HG02642 (cell line): Measurements from ENCODE around the gene SC5D.

Experiments used
- ATAC-seq: cut with Tn5 transposase; IDR thresholded peaks from one replicate; pipeline ENCODE4 v1.9.1; 2021; ENCODE audit warnings: mild to moderate bottlenecking; ENCODE audit not compliant: unreplicated experiment, poor library complexity

Gene SC5D

DNA sequence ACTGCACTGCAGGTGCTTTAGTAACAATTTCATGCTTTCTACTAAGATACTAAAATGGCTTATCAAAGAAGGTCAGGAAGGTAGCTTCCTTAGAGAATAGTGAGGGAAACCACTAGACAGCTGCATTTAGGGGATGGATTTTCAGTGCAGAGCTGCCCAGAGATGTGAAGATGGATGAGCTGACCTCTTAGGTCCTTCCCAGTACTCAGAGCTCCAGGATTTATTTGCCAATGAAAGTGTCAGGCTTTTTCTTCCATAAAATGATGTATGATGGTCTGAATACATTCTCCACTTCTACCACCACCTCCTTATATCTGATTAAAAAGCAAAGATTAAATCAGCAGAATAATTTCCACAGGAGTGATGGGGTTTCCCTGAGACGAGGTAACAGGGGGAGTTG, 35.0 kb downstream of the SC5D start:
- ATAC-seq: no peak

DNA sequence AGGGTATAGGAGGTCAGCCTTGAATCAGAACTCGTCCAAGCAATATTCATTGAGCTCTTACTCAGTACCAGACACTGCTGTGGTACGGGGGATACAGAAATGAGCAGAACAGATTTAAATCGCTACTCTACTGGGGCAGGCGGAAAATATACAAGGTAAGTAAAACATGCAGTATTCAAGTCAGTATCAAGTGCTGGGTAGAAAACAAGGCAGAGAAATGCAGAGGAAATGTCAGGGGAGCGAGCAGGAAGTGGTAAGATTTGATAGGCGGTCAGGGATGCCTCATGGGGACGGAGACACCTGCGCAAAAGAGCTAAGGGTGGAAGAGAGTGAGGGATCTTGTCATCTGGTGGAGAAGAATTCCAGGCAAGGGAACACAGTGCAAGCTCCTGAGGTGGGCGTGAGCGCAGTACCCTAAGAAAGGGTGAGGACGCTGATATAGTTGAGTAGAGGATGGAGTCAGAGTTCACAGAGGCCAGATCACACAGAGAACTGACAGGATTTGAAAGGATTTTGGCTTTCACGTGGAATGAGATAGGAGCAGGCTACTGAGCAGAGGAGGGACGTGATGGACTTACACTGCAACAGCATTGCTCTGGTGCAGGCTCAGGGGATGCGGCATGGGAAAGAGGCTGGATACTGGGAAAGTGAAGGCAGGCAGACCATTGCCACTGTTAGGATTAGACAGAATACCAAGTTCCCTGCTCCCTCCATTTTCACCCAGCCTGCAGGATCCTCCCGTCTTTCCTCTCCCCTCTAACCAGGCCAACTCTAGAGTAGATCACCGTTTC, 35.8 kb downstream of the SC5D start:
- ATAC-seq: no peak

DNA sequence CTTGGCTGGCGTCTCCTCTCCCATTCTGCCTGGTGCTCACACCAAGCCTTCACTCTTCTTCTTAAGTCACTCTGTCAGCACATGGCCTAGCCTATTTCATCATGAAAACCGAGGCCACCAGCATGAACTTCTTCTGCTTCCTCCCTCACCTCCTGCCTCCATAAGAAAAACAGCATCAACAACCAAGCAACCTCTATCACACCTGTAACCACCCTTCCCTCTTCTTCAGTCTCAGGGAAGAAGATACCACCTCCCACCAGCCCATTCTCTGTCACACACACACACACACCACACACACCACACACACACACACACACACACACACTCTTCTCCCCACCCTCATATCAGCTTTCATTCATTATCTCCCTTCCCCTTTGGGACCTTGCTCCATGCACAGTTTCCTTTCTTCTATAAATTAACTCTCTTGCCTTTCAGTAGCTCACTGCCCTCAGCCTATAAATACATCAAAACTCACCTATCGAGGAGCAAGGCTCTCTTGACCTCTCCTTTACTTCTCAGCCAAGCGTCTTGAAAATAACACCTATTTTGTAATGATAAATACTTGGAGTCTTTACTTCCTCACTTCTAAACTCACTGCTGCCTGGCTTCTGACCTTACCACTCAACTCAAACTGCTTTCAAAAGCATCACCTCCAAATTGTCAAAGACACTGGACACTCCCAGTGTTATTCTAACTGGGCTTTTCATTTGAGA, 36.6 kb downstream of the SC5D start:
- ATAC-seq: no peak

DNA sequence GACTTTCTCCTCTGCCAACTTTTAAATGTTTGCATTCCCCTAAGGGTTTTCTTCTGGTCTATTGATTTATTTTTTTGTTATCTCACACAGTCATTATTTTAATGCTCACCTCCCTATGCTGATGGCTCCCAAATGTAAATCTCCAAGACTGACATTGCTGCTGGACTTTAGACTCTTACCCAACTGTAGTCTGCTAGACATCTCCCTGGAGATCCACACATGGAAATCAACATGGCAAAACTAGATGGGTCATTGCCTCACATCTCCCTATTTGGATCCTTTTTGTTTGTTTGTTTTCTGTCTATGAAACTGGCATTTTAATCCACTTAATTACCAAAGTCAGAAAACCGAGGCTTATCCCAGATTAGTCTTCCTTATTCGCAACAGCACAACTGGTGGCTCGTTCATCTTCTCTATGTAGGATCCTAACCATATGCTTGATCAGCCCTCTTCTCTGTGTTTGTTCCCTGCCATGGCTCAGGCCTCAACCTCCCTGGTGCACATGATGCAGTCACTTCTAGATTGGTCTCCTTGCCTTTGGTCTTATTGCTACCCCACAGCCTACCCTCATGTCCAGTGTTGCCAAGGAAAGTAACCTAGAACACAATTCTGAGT, 37.3 kb downstream of the SC5D start:
- ATAC-seq: no peak

DNA sequence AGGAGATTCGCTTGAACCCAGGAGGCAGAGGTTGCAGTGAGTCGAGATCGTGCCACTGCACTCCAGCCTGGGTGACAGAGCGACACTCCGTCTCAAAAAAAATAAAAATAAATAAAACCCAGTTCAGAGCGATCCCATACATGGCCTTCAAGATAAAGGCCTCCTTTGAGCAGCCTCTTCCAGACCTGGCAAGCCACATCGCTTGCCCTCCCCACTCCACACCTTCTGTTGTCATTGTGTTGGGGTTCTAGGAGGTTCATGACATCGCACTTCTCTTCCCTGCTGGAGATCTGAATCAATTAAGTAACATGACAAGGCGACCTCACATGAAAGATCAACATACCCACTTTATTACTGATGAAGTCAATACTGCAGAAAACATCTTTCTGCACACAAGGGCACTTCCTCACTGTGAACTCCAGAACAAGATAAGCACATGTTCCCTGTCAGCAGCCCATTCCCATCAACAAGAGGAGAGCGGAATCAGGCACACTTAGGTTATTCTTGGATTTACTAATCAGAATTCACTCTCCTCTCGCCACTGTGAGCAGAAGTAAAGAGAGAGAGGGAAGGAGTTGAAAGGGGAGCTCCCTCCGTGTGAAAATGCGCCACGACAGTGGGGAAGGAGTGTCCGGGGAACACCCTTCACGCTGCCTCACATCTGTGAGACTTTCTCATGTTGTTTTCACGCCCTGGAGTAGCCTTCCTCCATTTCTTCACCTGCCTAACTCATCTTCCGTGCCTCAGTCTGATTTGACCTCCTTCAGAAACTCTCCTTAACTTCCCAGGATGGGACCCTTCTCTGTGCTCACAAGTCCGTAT, 38.3 kb downstream of the SC5D start:
- no peak for ATAC-seq

DNA sequence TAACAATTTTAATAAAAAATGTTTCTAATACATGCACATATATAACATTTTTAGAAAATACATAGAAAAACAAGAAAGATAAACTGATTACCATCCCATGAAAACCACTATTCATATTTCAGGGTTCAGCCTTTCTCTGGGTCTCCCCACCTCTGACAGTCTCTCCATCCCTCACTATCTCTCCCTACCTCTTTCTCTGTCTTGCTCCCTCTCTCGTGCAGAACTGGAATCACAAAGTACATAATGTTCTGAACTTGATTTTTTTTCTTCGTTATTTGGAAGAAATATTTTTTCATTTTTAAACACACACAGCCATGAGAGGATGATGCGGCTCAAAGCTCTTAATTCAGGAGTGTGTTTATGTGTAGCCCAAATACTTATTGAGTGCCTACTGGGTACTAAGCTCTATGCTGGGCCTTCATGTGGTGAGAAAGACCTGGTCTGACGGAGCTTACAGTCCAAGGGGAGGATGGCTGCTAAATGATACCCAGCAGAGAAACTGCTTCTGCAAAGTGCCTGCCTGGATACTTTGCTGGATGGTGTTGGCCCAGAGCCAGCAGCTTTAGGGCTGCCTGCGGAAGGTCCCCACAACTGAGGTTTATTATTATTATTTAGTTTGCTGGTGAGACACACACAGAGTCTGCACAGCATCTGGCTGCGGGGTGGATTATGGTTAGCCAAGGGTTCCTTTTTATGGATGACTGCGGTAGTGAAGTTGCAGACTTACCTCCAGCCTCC, 42.6 kb downstream of the SC5D start:
- no peak for ATAC-seq

DNA sequence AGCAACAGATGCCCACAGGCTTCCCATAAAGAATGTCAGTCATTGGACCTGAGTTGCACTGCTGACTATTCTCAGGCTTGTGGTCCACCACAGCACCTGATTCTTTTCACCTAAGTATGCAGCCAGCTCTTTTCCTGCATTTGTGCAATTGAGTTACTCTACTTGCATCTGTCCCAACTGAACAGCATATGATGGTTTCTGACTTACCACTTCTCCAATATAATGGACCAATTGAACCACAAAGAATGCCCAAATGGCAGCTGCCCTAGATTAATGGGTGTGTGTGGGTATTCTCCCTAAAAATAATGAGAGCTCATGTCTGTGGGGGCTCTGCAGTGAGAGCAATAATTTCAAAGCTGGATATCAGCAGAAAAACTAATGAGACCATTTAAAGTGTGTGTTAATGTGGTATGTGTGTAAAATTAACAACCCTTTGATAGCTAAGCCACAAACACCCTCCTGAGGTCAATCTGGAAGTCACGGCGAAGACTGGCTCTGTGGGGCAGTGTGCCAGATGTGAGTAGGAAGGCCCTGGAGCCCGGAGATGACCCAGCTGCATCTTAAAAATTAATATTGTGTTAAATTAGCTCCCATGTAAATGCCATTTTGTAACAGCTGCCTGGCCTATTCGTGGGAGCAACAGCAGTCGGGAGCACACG, 43.8 kb downstream of the SC5D start:
- ATAC-seq: peak; percentile 1

DNA sequence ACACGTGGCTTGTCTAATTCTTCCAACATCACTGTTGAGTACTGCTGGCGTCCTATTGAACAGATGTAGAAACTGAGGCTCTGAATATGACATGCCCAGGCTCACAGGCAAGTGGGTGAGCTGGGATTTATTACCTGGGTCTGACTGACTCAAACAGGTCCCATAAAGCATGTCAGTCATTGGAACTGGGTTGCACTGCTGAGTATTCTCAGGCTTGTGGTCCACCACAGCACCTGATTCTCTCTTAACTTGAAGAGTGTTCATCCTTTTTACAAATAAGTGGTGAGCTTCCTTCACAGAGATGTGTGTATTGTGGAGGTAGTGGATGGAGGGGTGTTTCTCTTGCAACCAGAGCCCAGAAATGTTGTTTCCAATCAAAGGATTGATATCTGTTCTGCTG, 44.5 kb downstream of the SC5D start:
- ATAC-seq: peak; percentile 43

DNA sequence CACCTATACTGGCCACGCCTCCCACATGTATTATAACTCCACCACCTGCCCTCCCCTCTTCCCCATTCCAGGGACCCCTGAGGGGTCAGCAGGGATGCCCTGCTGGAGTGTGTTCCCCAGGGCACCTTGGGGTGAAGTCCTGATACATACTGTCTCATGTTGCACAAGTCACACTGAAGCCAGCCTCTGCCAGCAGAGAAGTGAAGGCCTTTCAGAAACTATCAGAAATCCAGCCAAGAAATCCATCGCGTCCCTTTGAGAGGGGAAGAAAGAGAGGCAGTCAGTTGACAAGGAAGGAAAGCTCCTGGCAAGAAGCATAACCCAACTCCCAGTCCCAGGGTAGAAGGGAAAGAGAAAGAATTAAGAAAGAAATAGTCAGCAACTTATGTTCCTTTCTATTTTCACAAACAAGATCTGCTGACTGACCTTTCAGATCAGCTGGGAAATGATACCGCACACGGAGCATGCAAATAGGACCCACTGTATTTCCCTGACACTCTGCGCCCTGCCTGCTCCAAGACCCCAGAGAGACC, 45.2 kb downstream of the SC5D start:
- peak; percentile 26 for ATAC-seq

DNA sequence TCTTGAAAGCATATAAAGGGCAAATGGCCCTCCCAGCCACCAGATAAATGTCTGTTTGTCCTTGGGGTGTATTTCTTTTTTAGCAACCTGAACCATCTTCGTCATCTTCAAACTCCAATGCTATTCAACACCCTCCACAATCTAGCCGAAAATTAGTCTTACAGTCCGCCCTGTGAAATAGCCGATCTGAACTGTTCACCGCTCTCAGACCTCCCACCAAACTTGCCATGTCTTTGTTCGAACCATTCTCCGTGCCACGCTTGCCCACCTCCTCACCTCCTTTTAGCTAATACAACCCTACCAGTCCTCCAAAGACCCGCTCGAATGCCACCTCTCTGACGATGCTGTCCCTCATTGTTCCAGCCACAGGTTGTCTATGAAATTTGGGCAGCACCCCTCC, 46.0 kb downstream of the SC5D start:
- ATAC-seq: no peak

DNA sequence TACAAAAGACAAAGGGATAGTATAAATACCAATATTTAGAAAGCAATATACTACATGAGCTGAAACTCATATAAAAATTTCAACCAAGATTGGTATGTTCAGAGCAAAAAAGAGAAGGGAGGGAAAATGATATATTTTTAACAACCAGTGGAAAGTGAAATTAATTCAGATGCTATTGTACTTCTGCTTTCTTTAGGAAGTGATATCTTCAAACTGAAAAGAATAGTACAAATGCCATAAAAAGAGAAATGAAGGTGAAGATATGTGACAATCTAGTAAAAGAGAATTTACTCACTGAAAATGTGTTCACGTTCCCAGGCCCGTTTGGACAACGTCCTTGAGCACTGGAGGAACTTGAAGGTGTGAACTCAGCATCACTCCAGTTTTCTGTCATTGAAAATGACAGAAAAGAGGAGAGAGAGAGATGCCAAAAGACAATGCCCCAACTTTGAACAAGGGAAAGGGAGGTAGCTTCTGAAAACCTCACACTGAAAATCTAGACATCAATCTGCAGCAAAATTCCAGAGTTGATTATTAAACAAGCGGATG, 47.5 kb downstream of the SC5D start:
- no peak for ATAC-seq

DNA sequence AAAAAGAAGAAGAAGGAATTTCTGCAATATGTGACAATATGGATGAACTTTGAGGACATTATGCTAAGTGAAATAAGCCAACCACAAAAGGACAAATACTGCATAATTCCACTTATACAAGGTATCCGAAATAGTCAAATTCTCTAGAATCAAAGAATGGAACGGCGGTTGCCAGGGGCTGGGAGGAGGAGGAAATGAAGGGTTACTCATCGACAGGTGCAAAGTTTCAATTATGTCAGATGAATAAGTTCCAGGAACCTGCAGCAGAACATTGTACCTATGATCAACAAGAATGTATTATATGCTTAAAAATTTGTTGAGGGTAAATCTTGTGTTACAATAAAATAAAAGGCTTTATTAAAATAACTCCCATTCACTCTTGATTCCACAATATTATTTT, 49.0 kb downstream of the SC5D start:
- ATAC-seq: no peak

DNA sequence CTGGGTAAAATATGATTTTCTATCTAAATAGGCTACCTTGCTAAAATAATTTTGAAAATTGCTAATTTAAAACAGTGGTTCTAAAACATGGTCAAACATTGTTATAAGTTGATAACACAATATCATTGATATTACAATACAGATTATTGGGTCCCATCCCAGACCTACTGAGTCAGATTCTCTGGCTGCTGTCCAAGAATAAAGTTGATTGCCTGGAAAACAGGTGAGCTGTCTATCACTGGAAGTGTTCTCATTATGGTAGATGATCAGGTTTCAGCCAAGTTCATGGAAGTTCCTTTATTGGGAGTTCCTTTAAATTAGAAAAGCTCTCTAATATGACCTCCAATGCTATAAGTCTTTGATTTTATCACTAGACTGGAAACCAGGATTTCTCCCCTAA, 52.3 kb downstream of the SC5D start:
- ATAC-seq: no peak

DNA sequence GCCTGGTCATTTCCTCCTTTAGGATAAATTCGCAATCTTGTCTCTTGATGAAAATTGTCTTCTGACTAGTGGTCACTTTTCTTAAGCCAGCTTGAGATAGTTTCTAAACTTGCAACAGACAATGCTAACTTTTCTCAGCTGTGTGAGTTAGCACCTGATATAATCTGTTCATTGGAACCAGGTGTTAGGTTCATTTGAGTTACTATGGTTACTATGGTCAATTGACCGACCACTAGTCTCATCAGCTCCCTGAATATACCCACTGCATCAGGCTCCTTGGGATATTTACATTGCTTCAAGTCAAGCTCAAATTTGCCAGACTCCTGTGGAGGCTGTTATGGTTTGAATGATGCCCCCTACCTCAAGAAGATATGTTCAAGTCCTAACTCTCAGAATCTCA, 54.5 kb downstream of the SC5D start:
- ATAC-seq: no peak

DNA sequence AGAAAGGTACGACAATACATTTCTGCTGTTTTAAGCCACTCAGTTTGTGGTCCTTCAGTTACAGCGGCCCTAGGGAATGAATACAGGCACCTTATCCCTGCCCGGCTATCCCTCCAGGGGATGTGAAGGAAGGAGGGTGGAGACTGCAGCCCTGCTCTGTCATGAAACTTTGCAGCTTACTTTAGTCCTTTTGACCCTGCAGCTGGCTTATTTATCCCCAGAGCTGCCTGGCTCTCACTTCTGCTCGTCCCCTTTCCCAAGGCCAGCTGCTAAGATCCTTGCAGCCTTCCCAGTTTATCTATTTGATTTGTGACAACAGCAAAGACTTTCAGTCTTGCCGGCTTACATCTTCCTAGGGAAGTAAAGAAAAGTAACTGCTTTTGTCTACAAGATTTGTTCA, 55.2 kb downstream of the SC5D start:
- ATAC-seq: no peak

DNA sequence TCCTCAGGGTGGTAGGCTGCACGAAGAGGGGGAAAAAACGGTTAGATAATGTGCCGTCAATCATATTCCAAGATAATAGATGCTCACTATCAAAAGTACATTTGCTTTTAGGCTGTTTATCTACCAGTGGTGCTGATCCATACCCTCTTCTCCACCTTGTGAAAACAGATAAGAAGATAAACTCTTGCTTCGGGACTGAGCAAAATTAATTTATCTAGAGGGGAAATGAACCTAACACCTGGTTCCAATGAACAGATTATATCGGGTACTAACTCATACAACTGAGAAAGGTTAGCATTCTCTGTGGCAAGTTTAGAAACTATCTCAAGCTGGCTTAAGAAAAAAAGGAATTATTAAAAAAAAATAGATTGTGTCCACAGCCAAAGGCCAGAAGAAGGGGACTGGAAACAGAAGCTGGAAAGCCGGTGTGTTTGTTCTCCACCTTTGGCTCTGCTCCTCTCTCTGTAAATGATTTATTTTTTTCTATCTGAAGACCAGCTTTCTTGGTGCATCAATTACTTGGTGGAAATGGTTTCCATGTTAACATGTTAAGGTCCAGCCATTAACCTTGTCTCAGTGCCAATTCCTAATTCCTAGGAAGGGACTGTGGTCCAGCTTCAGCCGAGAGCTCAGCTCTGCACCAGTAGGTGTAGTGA, 55.8 kb downstream of the SC5D start:
- ATAC-seq: no peak

DNA sequence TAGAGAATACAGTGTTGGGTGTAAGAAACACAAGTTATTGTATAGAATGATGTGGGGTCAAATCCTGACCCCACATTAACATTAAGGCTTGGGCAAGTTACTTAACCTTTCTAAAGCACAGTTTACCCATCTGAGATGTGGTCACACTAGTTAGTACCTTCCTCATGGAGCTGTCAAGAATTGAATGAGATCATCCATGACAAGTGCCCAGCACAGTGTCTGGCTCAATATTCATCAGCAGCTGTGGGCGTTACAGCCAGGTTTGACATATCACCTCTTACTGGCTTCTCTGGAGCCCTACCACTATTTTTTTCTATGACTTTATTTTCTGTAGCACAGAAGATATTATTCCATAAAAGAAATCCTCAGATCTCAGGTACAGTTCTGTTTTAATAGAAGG, 57.2 kb downstream of the SC5D start:
- no peak for ATAC-seq

DNA sequence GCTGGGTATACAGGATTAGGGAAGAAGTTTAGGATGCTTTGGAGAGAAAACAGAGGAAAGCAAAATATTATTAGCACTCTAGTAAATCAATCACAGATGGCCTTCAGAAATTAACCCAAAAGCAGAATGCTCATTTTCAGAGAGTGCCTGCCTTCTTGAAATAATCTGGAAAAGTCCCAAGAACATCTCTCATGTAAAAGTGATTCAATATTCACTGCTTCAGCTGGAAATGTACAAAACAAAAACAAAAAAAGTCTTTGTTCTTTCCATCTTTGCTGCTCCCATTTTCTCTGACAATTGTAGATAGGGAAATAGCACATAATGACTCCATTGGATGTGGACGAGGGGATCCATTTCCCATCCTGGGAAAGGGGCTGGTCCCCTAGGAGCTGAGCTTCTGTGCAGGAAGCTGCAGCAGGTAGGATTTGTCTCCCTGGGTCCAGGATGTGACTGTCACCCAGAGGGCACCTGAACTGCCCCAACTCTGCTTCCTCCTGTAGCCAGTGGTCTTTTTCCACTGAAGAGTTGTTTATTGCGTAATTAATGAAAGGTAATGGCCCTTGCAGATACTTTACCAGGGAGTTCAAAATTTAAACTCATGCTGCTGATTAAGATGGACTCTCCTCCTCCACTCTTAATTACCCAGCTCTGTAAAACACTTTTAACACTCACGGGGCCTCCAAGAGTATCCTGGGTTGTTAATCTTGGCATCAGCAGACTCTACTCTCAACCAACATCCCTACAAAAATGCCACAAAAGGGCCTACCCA, 57.9 kb downstream of the SC5D start:
- no peak for ATAC-seq
